ENCODE results near the gene PDE11A.
A peak's percentile ranks its signal among the peaks of the same experiment; 100 is the strongest.

Gene PDE11A

DNA sequence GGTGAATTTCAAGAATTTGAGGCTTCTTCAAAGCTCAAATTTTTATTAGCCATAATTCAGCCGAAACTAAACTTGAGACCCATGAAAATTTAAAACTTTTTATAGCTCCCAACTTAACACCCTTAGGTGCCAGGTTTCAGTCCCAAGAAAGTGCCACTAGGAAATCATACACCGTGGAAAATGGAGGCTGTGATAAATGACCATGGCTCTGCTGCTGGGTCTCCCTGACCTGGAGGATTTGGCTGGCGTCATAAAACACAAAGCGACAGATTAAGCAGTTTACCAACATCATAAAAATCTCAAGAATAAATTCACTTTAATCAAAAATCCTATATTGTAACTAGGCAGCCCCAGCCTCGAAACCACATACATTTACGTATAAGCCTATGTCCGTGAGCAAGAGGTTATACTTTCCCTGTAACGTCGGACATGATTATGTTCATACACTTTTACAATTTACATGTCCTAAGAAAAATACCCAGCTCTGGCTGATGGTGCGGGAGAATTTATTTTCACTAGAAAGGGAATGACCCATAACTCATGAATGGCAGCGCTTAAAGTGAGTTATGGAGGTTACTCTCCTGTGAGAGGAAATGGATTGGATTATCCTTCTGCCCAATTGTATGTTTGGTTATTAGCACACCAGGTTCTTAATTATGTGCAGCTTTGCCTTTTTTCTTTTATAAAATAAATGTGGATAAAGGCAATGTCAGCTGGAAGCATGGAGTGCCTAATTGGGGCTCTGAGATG, 350.6 kb downstream of the PDE11A start:
- DNase-seq = no peak
- TF ChIP-seq GATA1 (IDR thresholded peaks at IDR 0.05; ENCODE audit: low read depth, low read length) (no peak), POLR2A (IDR thresholded peaks at IDR 0.05; ENCODE audit: low read length) (no peak)

- no peak for DNase-seq
- TF ChIP-seq GATA1 (IDR thresholded peaks at IDR 0.05; ENCODE audit: low read depth, low read length) (no peak), POLR2A (IDR thresholded peaks at IDR 0.05; ENCODE audit: low read length) (no peak)
Observed at GRCh38 chr2:177721087-177721486, 351.5 kb downstream of the PDE11A start.

- DNase-seq = peak in 1 of 2 experiments; percentile 6
- TF ChIP-seq POLR2A (IDR thresholded peaks at IDR 0.05; ENCODE audit: low read length) = no peak
- no peak for TF ChIP-seq GATA1 (IDR thresholded peaks at IDR 0.05; ENCODE audit: low read depth, low read length)
Observed at GRCh38 chr2:177717831-177718618, 354.6 kb downstream of the PDE11A start.

GRCh38 chr2:177716484-177716883, 356.1 kb downstream of the PDE11A start:
- no peak for DNase-seq
- no peak for TF ChIP-seq GATA1 (IDR thresholded peaks at IDR 0.05; ENCODE audit: low read depth, low read length)

GRCh38 chr2:177715771-177716170, 356.8 kb downstream of the PDE11A start:
- TF ChIP-seq POLR2A (IDR thresholded peaks at IDR 0.05; ENCODE audit: low read length) (no peak), GATA1 (IDR thresholded peaks at IDR 0.05; ENCODE audit: low read depth, low read length) (no peak)
- no peak for DNase-seq

DNA sequence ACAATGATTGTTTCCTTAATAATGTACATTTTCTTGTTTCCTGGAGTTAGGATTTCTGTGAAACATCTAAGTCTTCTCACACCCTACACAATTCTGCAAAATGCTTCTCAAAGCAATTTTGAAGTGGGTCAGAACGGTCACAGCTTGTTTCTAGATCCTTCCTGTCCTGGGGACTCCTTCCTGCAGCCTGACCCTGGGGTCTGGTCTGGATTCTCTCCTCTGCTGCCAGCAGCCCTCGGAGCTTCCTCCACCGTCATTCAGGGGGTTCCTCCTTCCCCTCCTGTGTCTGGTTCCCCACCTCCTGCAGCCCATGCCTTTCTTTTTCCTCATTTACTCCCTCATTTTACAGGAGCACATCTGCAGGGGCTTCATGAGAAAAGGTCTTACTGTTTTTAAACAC, 357.9 kb downstream of the PDE11A start:
- TF ChIP-seq POLR2A (IDR thresholded peaks at IDR 0.05; ENCODE audit: low read length) (no peak), GATA1 (IDR thresholded peaks at IDR 0.05; ENCODE audit: low read depth, low read length) (no peak)
- no peak for DNase-seq

DNA sequence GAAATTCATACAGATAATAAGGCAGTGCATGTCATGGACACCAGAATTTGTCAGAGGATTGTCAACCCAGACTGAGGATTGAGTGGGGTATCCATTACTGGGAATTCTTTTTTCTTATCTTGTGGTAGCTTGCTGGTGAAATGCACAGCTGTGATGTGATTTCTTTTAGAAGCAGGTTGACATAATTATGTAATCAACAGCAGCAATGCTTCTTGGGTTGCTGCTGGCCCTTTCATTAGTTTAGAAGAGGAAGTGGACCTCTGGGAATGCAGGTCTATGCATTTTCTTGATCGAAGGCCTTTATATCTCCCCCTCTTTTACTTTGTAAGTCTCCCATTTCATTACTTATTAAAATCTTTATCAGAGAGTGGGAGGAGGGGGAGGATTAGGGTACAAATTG, 360.1 kb downstream of the PDE11A start:
- TF ChIP-seq GATA1 (IDR thresholded peaks at IDR 0.05; ENCODE audit: low read depth, low read length) = no peak
- no peak for TF ChIP-seq POLR2A (IDR thresholded peaks at IDR 0.05; ENCODE audit: low read length)
- no peak for DNase-seq

GRCh38 chr2:177711483-177712265, 360.9 kb downstream of the PDE11A start:
- TF ChIP-seq GATA1 (IDR thresholded peaks at IDR 0.05; ENCODE audit: low read depth, low read length) (no peak), POLR2A (IDR thresholded peaks at IDR 0.05; ENCODE audit: low read length) (no peak)
- no peak for DNase-seq

DNA sequence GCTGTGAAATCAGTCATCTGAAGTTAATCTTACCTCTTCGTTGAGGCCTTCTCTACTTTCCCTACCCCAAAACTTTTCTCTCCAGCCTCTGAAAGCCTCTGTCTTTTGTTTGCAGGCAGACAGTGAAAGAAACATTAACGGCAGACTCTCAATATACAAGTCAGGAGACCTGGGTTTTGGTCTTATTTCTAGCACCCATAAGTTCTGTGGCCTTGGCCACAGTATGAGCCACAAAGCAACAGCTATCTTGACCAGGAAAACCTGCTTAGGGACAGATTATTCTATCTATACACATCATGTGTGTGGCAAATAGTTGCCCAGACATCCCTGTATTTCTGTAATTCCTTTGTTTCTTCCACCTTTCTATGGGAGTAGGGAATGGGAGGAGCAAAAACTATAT, 361.7 kb downstream of the PDE11A start:
- no peak for DNase-seq
- TF ChIP-seq GATA1 (IDR thresholded peaks at IDR 0.05; ENCODE audit: low read depth, low read length) (no peak), POLR2A (IDR thresholded peaks at IDR 0.05; ENCODE audit: low read length) (no peak)

DNA sequence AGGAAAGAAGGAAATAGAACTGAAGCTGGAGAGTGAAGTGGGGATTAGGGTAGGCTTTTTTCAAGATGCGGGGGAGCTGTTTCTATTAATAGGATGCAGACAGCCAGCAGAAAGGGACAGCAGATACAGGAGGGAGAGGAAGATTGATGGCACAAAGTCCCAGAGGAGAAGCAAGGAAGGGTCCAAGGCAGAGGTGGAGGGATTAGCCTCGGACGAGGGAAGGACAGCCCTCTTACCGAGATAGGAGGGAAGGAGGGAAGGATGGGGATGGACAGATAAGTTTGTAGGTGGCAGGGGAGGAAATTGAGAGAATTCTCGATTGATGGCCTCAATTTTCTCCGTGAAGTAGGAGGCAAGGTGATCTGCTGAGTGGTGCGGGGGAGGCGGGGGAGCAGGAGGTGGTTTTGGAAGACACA, 362.6 kb downstream of the PDE11A start:
- no peak for DNase-seq
- no peak for TF ChIP-seq POLR2A (IDR thresholded peaks at IDR 0.05; ENCODE audit: low read length)
- TF ChIP-seq GATA1 (IDR thresholded peaks at IDR 0.05; ENCODE audit: low read depth, low read length) = no peak

GRCh38 chr2:177708660-177709444, 363.7 kb downstream of the PDE11A start:
- DNase-seq = no peak
- TF ChIP-seq POLR2A (IDR thresholded peaks at IDR 0.05; ENCODE audit: low read length) (no peak), GATA1 (IDR thresholded peaks at IDR 0.05; ENCODE audit: low read depth, low read length) (no peak)

- TF ChIP-seq POLR2A (IDR thresholded peaks at IDR 0.05; ENCODE audit: low read length) (no peak), GATA1 (IDR thresholded peaks at IDR 0.05; ENCODE audit: low read depth, low read length) (no peak)
- no peak for DNase-seq
Observed at GRCh38 chr2:177708106-177708505, 364.5 kb downstream of the PDE11A start.

DNA sequence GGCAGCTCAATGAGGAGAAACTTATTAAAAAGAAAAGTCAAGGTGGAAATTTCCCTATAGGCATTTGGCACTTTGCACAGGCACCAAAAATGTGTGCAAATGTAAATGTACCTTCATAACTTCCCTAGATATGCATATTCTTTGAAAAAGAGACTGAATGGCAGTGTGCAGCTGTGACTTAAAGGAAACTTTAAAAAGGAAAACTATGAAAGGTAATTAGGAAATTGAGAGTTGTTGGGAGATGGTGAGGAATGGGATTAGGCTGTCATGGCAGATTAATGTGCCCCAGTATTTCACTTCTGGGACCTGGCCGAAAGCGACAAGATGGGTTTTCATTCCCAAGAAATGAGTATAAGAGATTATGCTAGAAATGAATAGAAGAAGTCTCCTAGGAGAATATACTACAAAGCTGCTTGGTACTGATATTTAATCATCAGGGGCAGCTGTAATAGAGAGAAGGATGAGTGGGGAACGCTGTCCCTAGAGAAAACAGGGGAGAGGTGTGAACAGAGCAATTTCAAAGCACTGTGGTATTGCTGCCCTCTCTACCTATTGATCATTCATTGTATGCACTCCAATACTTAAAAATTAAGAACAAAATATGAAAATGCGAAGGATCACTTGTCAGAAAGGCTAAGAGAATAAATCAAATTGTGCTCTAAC, 366.9 kb downstream of the PDE11A start:
- TF ChIP-seq POLR2A (IDR thresholded peaks at IDR 0.05; ENCODE audit: low read length) (no peak), GATA1 (IDR thresholded peaks at IDR 0.05; ENCODE audit: low read depth, low read length) (no peak)

More for the DNA sequence above, 366.9 kb downstream of the PDE11A start:
- no peak for DNase-seq
